ENCODE data around the gene HTRA3. TPM values are rescaled to one million over a fixed set of nuclear protein-coding genes. Genes with fewer than 3 reads are reported as not detected.

The HTRA3 gene
- total and polyA plus RNA-seq, 7 donors, result 7.2 to 26.4 (median 14.0) TPM

DNA sequence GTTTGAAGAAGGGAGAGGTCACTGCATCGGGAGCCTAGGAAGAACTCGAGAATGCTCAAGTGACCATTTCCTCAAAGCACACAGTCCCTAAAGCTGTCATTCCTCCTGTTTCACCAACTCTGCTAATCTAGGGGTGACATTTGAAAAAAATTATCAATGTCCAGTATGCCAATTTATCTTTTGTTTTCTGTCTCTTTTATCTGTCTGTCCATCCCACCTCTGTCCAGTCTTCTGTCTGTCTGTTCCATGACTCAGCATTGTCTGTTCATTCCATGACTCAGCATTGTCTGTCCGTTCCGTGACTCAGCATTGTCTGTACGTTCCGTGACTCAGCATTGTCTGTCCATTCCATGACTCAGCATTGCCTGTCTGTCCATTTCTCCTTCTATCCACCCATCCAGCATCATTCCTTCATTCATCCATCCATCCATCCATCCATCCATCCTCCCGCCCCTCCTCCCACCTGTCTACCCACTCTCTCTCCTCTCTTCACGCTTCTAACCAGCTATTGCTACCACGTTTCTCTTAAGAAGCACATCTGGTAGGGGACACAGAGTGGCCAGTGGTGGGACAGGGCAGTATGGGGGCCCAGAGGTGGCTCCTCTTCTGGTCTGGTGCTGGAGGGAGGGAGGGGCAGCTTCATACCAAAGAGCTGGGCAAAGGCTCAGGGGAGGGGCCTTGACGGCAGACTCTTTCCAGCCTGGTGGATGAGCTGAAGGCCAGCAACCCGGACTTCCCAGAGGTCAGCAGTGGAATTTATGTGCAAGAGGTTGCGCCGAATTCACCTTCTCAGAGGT is 34.1 kb downstream of the HTRA3 start:
- no peak overlapping the region for H3K4me3 ChIP-seq
- intact Hi-C loops (cut with DNase I), result no loop called here
- peaks cover 3% of the 10 kb centered on the region for H3K9me3 ChIP-seq
- ATAC-seq, result peak in 3 of 4 donors; percentile 41 to 70 (median 55)
- peak in 1 of 2 donors; percentile 42 for DNase-seq
- peaks cover 11% of the 10 kb centered on the region for H3K4me1 ChIP-seq
- TF ChIP-seq, protein P1, sequence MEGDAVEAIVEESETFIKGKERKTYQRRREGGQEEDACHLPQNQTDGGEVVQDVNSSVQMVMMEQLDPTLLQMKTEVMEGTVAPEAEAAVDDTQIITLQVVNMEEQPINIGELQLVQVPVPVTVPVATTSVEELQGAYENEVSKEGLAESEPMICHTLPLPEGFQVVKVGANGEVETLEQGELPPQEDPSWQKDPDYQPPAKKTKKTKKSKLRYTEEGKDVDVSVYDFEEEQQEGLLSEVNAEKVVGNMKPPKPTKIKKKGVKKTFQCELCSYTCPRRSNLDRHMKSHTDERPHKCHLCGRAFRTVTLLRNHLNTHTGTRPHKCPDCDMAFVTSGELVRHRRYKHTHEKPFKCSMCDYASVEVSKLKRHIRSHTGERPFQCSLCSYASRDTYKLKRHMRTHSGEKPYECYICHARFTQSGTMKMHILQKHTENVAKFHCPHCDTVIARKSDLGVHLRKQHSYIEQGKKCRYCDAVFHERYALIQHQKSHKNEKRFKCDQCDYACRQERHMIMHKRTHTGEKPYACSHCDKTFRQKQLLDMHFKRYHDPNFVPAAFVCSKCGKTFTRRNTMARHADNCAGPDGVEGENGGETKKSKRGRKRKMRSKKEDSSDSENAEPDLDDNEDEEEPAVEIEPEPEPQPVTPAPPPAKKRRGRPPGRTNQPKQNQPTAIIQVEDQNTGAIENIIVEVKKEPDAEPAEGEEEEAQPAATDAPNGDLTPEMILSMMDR (IDR thresholded peaks at IDR 0.05), result no peak
- 79 to 86% (median 81%) methylated on average over 13 of the region's 13 CpGs for WGBS, 3 donors
- no peaks in the 10 kb centered on the region for H3K36me3 ChIP-seq (ENCODE audit: insufficient read depth in 1 of 2, low read depth in 1 of 2)
- H3K27ac ChIP-seq, result no peak overlapping the region
- no peaks in the 10 kb centered on the region for H3K27me3 ChIP-seq (ENCODE audit: insufficient read depth in 3 of 3, low read length in 2 of 3)

DNA sequence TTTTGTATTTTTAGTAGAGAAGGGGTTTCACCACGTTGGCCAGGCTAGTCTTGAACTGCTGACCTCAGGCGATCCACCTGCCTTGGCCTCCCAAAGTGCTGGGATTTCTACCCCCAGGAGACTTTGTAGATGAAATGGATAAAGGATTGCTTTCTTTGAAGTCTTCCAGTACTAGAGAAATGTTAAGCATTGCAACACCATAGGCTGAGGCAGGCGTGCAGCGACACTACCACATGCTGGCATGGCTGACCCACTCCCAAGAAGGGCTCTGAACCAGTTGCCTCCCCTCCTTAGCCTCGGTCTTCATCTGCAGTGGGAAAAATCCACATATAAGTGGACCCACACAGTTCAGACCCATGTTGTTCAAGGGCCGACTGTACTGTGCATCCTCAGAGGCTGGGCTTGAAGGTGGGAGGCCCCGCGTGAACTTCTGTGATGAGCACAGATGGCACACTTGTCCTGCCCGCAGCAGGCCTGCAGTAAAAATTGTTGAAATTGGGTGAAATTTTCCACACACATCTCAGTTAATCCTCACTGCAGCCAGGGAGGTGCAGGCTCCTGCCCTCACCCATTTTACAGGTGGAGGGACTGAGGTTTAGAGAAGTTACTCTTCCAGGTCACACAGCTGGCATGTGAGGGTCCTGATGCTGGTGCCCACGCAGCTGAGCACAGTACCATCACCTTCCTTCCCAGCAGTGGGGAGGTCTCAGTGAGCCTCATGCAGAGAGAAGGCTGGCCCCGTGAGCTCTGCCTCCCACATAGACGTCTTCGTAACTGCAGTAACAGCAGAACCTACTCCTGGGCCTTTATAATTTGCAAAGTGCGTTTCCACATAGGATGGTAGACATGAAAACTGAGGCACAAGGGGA is 35.5 kb downstream of the HTRA3 start:
- H3K4me1 ChIP-seq, result peaks cover 21% of the 10 kb centered on the region
- 85 to 91% (median 87%) methylated on average over 14 of the region's 14 CpGs for WGBS, 3 donors
- intact Hi-C loops (cut with DNase I), result no loop called here
- TF ChIP-seq, protein P1 (IDR thresholded peaks at IDR 0.05), result no peak
- H3K4me3 ChIP-seq, result no peak overlapping the region
- DNase-seq (peak in 1 of 2 donors; percentile 44), ATAC-seq (no peak)
- H3K27me3 ChIP-seq (ENCODE audit: insufficient read depth in 3 of 3, low read length in 2 of 3), result no peaks in the 10 kb centered on the region
- no peak overlapping the region for H3K27ac ChIP-seq
- H3K9me3 ChIP-seq, result peaks cover 3% of the 10 kb centered on the region
- no peaks in the 10 kb centered on the region for H3K36me3 ChIP-seq (ENCODE audit: insufficient read depth in 1 of 2, low read depth in 1 of 2)

DNA sequence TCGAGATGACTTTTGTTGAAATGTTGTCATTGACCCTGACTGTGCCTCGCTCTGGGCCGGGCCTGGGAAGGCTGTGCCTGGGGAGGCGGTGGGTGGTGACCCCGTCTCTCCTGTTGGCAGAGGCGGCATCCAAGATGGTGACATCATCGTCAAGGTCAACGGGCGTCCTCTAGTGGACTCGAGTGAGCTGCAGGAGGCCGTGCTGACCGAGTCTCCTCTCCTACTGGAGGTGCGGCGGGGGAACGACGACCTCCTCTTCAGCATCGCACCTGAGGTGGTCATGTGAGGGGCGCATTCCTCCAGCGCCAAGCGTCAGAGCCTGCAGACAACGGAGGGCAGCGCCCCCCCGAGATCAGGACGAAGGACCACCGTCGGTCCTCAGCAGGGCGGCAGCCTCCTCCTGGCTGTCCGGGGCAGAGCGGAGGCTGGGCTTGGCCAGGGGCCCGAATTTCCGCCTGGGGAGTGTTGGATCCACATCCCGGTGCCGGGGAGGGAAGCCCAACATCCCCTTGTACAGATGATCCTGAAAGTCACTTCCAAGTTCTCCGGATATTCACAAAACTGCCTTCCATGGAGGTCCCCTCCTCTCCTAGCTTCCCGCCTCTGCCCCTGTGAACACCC is 36.4 kb downstream of the HTRA3 start:
- Histone ChIP-seq H3K36me3 (ENCODE audit: insufficient read depth in 1 of 2, low read depth in 1 of 2) (no peaks in the 10 kb centered on the region), H3K4me3 (no peak overlapping the region), H3K27me3 (ENCODE audit: insufficient read depth in 3 of 3, low read length in 2 of 3) (no peaks in the 10 kb centered on the region), H3K4me1 (peaks cover 21% of the 10 kb centered on the region), H3K27ac (no peak overlapping the region), H3K9me3 (no peaks in the 10 kb centered on the region)
- peak in 1 of 4 donors; percentile 5 for ATAC-seq
- DNase-seq, result peak; percentile 56 to 82
- TF ChIP-seq, protein P1 (IDR thresholded peaks at IDR 0.05), result no peak
- intact Hi-C loops (cut with DNase I), result no loop called here
- 62 to 81% (median 73%) methylated on average over 31 to 35 of the region's 35 CpGs for WGBS, 3 donors

DNA sequence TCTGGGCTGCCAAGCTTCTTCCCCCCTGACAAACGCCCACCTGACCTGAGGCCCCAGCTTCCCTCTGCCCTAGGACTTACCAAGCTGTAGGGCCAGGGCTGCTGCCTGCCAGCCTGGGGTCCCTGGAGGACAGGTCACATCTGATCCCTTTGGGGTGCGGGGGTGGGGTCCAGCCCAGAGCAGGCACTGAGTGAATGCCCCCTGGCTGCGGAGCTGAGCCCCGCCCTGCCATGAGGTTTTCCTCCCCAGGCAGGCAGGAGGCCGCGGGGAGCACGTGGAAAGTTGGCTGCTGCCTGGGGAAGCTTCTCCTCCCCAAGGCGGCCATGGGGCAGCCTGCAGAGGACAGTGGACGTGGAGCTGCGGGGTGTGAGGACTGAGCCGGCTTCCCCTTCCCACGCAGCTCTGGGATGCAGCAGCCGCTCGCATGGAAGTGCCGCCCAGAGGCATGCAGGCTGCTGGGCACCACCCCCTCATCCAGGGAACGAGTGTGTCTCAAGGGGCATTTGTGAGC is 37.0 kb downstream of the HTRA3 start:
- WGBS, 3 donors, result 30 to 38% (median 37%) methylated on average over 15 to 16 of the region's 16 CpGs
- Histone ChIP-seq H3K4me1 (peaks cover 21% of the 10 kb centered on the region), H3K36me3 (ENCODE audit: insufficient read depth in 1 of 2, low read depth in 1 of 2) (no peaks in the 10 kb centered on the region), H3K27ac (no peak overlapping the region), H3K27me3 (ENCODE audit: insufficient read depth in 3 of 3, low read length in 2 of 3) (no peaks in the 10 kb centered on the region), H3K4me3 (no peak overlapping the region), H3K9me3 (no peaks in the 10 kb centered on the region)
- intact Hi-C loops (cut with DNase I), result no loop called here
- ATAC-seq, result peak in 1 of 4 donors; percentile 33
- peak in 1 of 2 donors; percentile 68 for DNase-seq
- TF ChIP-seq, protein P1 (IDR thresholded peaks at IDR 0.05), result no peak

All from psoas muscle (tissue), 8 donors.